DOHH2 (cell line): ENCODE data around the gene C2CD3.

ENCODE experiments used
- H3F3A ChIP-seq: fragments of 200-600 bp; sonication (generic), shearing (Covaris generic); 2 replicates; pipeline ENCODE4 v1.6.0; 2016; ENCODE audit warnings: antibody characterized with exemption, mild to moderate bottlenecking; ENCODE audit not compliant: control insufficient read depth, insufficient read depth
- H3K27ac ChIP-seq: fragments of 200-600 bp; sonication (generic); 2 replicates; pipeline ENCODE4 v1.5.1; 2014; ENCODE audit warnings: low read depth, mild to moderate bottlenecking, low read length, moderate library complexity
- H3K27me3 ChIP-seq: fragments of 200-600 bp; sonication (generic); 2 replicates; pipeline ENCODE4 v1.6.1; 2014; ENCODE audit warnings: mild to moderate bottlenecking, low read length, mixed read lengths; ENCODE audit not compliant: control insufficient read depth
- H3K36me3 ChIP-seq: fragments of 200-600 bp; sonication (generic); 2 replicates; pipeline ENCODE4 v1.6.1; 2014; ENCODE audit warnings: mild to moderate bottlenecking, low read length, moderate library complexity, mixed read lengths; ENCODE audit not compliant: control insufficient read depth
- H3K4me1 ChIP-seq: fragments of 200-600 bp; sonication (generic); 2 replicates; pipeline ENCODE4 v1.6.1; 2014; ENCODE audit warnings: mild to moderate bottlenecking, low read length, mixed read lengths; ENCODE audit not compliant: control insufficient read depth
- H3K4me2 ChIP-seq: fragments of 200-600 bp; sonication (generic); 2 replicates; pipeline ENCODE4 v1.6.0; 2014; ENCODE audit warnings: mild to moderate bottlenecking, low read length, moderate library complexity
- H3K4me3 ChIP-seq: fragments of 200-600 bp; sonication (generic); 2 replicates; pipeline ENCODE4 v1.5.1; 2014; ENCODE audit warnings: mild to moderate bottlenecking, low read length, mixed read lengths
- H3K79me2 ChIP-seq: fragments of 200-600 bp; sonication (generic); 2 replicates; pipeline ENCODE4 v1.6.1; 2014; ENCODE audit warnings: mild to moderate bottlenecking, low read length, mixed read lengths; ENCODE audit not compliant: control insufficient read depth
- H3K9me2 ChIP-seq: fragments of 200-600 bp; sonication (generic); replicated peaks from 2 replicates; pipeline ENCODE4 v1.6.1; 2014; ENCODE audit warnings: mild to moderate bottlenecking, low read length, mixed read lengths; ENCODE audit not compliant: control insufficient read depth
- H3K9me3 ChIP-seq: fragments of 200-600 bp; sonication (generic); 2 replicates; pipeline ENCODE4 v1.6.1; 2014; ENCODE audit warnings: antibody characterized with exemption, low read length, mixed read lengths; ENCODE audit not compliant: control insufficient read depth, insufficient read depth
- H4K20me1 ChIP-seq: fragments of 200-600 bp; sonication (generic); 2 replicates; pipeline ENCODE4 v1.6.0; 2014; ENCODE audit warnings: low read depth, mild to moderate bottlenecking, antibody characterized with exemption, low read length, moderate library complexity; ENCODE audit not compliant: control insufficient read depth, insufficient read depth
- CTCF ChIP-seq: fragments of 200-600 bp; sonication (generic); IDR thresholded peaks from one replicate; pipeline ENCODE4 v1.5.1; 2014; ENCODE audit warnings: antibody characterized with exemption, mild to moderate bottlenecking, low read depth, low read length; ENCODE audit not compliant: poor library complexity, severe bottlenecking
- EZH2phosphoT487 ChIP-seq: fragments of 200-600 bp; sonication (generic); IDR thresholded peaks from 2 replicates; pipeline ENCODE4 v1.6.1; 2017; ENCODE audit warnings: borderline replicate concordance, mild to moderate bottlenecking, antibody characterized with exemption, low read length, moderate library complexity, mixed read lengths

The C2CD3 gene

GRCh38 chr11:73996161-73996747, 174.5 kb downstream of the C2CD3 start:
- Histone ChIP-seq H3K4me2 (peak overlapping the region; percentile 85), H3K4me1 (peaks cover 96% of the 10 kb centered on the region), H3K79me2 (no peaks in the 10 kb centered on the region), H3K27ac (peak overlapping the region; percentile 97), H3K4me3 (peak overlapping the region; percentile 63), H4K20me1 (no peaks in the 10 kb centered on the region), H3K9me3 (no peaks in the 10 kb centered on the region), H3K27me3 (no peaks in the 10 kb centered on the region), H3F3A (peaks cover 63% of the 10 kb centered on the region), H3K9me2 (no peaks in the 10 kb centered on the region), H3K36me3 (no peaks in the 10 kb centered on the region)
- no peak for TF ChIP-seq CTCF
- TF ChIP-seq EZH2phosphoT487, result no peak

GRCh38 chr11:73995731-73996130, 175.1 kb downstream of the C2CD3 start:
- TF ChIP-seq CTCF, result no peak
- no peak for TF ChIP-seq EZH2phosphoT487
- H3K4me1 ChIP-seq, result peaks cover 100% of the 10 kb centered on the region
- no peaks in the 10 kb centered on the region for H3K9me2 ChIP-seq
- no peaks in the 10 kb centered on the region for H3K79me2 ChIP-seq
- H3K27ac ChIP-seq, result peak overlapping the region; percentile 97
- H3K4me3 ChIP-seq, result peak overlapping the region; percentile 63
- H3K36me3 ChIP-seq, result no peaks in the 10 kb centered on the region
- peak overlapping the region; percentile 85 for H3K4me2 ChIP-seq
- no peaks in the 10 kb centered on the region for H3K9me3 ChIP-seq
- no peaks in the 10 kb centered on the region for H4K20me1 ChIP-seq
- peaks cover 68% of the 10 kb centered on the region for H3F3A ChIP-seq
- no peaks in the 10 kb centered on the region for H3K27me3 ChIP-seq

- Histone ChIP-seq H3K27ac (peak overlapping the region; percentile 97), H3K4me1 (peaks cover 100% of the 10 kb centered on the region)
Observed at GRCh38 chr11:73995247-73995646, 175.6 kb downstream of the C2CD3 start.

More at GRCh38 chr11:73995247-73995646, 175.6 kb downstream of the C2CD3 start:
- Histone ChIP-seq H3K27me3 (no peaks in the 10 kb centered on the region), H3K9me3 (no peaks in the 10 kb centered on the region), H3K4me3 (peak overlapping the region; percentile 63), H3K79me2 (no peaks in the 10 kb centered on the region), H3K9me2 (no peaks in the 10 kb centered on the region), H3K36me3 (no peaks in the 10 kb centered on the region), H4K20me1 (no peaks in the 10 kb centered on the region), H3K4me2 (peak overlapping the region; percentile 85), H3F3A (peaks cover 73% of the 10 kb centered on the region)
- TF ChIP-seq EZH2phosphoT487, result no peak
- TF ChIP-seq CTCF, result no peak
